NK-92 treated with Interleukin-12 subunit alpha and Interleukin-12 subunit beta, amount 100 ng/mL, for 24 hours (cell line): ENCODE results near the gene LY9.
A peak's percentile ranks its signal among the peaks of the same experiment; 100 is the strongest.
"Not testable (repeated sequence)": the region's sequence is repeated elsewhere in the genome, so short reads cannot be mapped to it uniquely, and the experiment has no call there.

Experiments used
- DNase-seq: peaks from one replicate; lab custom pipeline; 2025; lab: John Stamatoyannopoulos, UW

The LY9 gene

GRCh38 chr1:160774886-160775719, 20.9 kb upstream of the LY9 start:
- no peak for DNase-seq

DNA sequence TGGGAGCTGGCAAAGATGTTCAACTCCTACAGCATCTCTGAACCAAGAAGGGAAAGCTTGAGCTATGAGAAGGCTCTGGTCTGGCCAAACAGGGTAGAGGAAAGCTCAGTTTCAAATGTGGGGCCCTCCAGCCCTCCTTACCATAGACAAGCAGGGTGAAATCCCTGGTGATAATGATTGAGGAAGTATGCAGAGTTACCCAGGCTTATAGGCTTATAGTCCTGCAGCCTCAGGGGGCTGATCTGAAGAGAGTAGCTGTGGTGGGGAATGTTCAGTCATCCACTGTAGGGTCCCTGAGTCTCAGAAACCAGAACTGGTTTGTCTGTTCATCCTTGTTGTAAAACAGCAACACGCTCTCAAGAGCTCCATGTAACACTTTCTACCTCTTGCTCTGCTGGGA, 19.8 kb upstream of the LY9 start:
- DNase-seq: no peak

GRCh38 chr1:160777486-160778089, 18.4 kb upstream of the LY9 start:
- no peak for DNase-seq

DNA sequence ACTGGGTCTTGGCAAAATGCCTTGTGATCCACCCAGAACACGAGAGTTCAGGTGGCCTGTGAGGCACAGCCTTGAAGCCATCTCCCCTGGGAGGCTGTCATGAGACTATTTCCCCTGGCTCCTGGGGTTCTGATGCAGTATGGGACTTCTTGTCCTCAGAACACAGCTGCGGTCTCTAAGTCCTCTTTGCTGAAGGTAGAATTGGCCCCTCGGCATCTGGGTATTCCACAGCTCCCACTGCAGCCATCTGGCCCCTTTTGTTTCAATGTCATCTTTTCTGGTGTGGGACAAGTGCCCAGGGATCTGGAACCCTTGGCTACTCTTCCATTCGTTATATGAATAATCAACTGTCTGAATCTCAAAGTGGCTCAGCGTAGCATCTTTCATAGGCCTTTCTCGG, 17.0 kb upstream of the LY9 start:
- no peak for DNase-seq

DNA sequence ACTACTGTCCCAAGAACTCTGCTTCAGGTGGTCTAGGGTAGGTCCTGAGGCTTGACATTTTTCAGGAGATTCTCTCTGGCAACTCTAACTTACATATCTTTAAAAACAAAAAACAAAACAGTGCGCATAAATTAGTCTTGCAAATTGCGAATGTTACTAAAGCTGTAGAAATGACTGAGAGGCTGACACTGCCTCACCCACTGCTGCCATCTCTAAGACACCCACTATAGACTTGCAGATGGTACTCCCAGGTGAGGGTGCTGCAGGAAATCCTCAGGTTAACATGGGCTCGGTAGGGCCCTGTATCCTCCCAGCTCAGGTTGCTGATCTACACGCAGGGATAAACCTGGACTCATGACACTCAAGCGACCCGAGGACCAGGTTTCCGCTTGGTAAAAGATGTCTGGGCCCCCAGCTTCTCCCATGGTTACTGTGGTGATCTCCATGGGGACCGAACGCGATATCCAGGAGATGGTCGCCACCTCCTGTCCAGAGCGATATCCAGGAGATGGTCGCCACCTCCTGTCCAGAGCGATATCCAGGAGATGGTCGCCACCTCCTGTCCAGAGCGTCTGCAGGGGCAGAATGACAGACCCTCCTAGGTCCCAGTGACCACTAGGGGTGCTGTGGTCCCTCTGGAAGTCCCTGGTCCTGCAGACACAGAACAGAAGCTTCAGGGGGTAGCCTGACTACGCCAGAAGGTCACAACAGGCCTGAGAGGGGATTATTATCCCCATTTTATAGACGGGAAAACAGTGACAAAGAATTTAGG, 16.2 kb upstream of the LY9 start:
- peak; percentile 48 for DNase-seq

DNA sequence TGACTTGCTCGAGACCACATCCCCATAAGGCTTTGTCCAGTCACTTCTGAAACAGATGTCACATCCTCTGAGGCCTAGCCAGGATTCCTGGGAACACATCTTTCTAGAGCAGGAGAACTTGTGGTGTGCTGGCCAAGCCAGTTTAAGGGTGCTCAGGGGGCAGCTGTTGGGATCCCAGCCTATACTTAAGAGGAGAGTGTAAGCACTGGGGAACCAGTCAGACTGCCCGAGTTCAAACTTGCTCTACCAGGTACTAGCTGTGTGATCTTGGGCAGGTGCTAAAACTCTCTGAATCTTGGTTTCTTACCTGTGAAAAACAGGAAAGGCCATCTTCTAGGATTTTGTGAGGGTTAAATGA, 15.6 kb upstream of the LY9 start:
- no peak for DNase-seq

DNA sequence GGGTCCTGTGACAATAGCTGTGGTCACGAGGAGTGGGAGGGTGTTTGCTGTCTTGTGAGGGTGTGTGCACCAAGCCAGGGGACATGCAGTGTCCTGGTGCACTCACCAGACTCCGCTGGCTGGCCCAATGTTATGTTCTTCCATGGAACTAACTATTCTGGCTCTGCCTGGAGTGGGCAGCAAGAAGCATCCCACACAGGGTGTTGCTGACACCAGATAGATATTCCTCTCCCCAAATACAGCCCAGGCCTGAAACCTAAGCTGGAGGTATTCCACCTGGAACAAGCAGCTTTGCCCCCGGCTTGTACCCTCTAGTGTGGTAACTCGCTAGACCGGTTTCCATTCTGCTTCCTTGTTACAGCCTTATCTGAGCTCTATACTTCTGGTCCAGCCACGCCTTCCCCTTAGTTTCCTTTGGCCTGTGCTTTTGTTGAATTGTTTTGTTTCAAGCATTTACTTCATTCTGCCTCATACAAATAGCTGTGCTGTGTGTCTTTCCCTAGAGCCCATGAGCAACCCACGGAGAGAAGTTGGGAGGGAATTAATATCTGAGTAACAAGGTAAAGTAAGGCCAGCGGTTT, 14.7 kb upstream of the LY9 start:
- no peak for DNase-seq

DNA sequence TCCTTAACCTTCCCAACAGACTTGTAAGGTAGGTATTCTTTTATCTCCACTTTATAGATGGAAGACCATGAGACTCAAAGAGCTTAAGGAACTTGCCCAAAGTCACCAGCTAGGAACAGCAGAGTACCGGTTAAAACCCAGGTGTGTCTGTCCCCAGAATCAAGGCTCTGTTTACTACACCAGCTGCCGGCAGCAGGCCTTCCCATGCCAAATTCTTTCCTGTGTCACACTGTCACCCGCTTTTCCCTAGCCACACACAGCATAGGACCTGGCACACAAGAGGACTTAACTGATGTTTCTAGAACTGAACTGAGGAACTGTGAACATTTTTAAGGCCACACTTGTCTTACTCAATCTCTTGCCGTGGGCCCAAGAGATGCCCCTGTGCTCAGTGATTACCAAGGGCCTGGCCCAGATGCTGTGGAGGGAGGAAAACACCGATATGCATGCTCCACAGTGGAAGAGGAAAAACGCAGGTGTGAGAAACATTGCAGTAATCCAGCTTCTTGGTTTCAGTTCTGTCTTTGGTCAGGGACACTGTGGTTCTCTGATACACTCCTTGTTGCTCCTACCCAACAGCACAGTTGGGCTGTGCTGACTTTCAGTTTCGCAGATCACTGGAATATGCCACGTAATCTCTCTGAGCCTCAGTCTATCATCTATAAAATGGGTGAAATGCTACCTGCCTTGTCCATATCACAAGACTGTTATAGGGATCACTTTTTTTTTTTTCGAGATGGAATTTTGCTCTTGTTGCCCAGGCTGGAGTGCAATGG, 13.9 kb upstream of the LY9 start:
- no peak for DNase-seq

GRCh38 chr1:160782988-160783765, 12.8 kb upstream of the LY9 start:
- DNase-seq: not testable (repeated sequence)

DNA sequence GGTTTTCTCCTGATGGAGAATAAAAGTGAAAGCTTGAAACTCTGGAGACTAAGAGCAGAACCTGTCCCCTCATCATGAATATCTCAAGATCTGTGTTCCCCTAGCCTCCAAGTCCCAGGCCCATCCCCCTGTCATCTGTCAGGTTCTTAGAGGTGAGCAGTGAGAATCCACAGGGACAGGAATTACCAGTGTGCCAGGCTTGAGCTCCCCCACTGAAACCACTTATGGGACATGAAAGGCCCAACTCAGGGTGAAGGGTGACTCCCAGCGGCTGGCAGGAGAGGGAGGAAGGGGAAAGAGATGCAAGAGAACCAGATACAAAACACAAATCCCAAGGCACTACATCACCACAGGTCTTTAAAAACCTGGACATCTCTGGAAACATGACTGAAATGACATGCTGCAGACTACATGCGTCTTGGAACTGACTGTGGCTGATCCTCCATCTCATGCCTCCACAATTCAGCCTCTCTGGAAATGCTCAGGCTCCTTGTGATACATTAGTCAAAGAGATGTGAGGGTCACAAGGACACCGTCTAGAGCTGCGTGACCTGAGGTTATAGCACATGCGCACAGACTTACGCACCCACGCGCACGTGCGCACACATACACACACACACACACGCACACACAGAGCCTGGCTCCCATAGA, 6.8 kb upstream of the LY9 start:
- DNase-seq: no peak

- DNase-seq: no peak
Observed at GRCh38 chr1:160789702-160790611, 6.0 kb upstream of the LY9 start.

- no peak for DNase-seq
Observed at GRCh38 chr1:160794376-160794775, 1.6 kb upstream of the LY9 start.

DNA sequence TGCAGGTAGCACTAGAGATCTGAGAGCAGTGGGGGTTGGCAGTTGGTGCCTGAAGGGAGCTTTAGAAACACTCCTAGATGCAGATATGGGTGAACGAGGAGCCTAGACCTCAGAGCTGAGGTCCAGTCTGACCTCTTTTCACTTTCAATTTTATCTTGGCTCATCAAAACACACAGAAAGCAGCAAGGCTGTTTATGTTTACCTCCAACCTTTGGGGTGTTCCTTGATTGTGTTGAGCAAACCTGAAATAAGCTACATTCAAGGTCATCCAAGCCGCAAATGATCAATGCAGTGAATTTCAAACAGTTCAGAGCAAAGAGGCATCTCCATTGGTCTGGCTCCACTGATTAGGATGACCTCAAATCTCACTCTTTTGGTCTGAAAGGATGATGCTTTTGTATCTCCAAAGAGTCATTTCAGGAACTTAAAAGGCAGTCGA, 1.3 kb downstream of the LY9 start:
- no peak for DNase-seq

GRCh38 chr1:160797861-160798273, 1.9 kb downstream of the LY9 start:
- peak; percentile 70 for DNase-seq

- DNase-seq: no peak
Observed at GRCh38 chr1:160798439-160798838, 2.5 kb downstream of the LY9 start.

DNA sequence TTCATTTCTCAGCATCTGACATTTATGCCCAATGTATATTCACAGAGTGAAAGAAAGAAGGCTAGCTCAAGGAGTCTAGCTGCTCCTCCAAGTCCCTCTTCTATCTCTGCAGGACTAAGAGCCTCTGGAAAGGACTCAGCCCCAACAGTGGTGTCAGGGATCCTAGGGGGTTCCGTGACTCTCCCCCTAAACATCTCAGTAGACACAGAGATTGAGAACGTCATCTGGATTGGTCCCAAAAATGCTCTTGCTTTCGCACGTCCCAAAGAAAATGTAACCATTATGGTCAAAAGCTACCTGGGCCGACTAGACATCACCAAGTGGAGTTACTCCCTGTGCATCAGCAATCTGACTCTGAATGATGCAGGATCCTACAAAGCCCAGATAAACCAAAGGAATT, 3.7 kb downstream of the LY9 start:
- DNase-seq: no peak

- no peak for DNase-seq
Observed at GRCh38 chr1:160800142-160800541, 4.2 kb downstream of the LY9 start.

DNA sequence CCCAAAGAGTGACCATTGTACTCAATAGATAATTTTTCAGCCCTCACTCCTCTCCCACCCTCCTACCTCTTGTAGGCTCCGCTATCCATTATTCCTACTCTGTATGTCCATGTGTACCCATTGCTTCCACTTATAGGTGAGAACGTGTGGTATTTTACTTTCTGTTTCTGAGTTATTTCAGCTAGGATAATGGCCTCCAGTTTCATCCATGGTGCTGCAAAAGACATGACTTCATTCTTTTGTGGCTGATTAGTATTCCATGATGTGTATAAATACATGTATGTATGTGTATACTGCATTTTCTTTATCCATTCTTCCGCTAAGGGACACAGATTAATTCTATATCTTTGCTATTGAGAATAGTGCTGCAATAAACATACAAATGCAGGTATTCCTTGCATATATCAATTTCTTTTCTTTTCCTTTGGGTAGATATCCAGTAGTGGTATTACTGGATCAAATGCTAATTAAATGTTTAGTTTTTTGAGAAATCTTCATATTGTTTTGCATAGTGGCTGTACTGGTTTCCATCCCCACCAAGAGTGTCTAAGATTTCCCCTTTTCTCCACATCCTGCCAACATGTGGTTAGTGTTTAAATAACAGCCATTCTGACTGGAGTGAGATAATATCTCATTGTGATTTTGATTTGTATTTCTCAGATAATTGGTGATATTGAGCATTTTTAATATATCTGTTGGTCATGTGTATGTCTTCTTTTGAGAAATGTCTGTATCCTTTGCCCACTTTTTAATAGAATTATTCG, 4.9 kb downstream of the LY9 start:
- no peak for DNase-seq
